Fibroblast of villous mesenchyme (primary cell): ENCODE data around the gene LINGO4. TPM values are rescaled to one million over a fixed set of nuclear protein-coding genes. Genes with fewer than 3 reads are reported as not detected.
"Not testable (repeated sequence)": the region's sequence is repeated elsewhere in the genome, so short reads cannot be mapped to it uniquely, and the experiment has no call there.

ENCODE experiments used
- DNase-seq: peaks from one replicate; pipeline ENCODE4 v3.0.0-alpha.2; 2010; ENCODE audit warnings: low read depth
- H3K4me3 ChIP-seq: 2 replicates; pipeline ENCODE4 v1.5.1; 2011; ENCODE audit warnings: low read depth, mild to moderate bottlenecking, low read length
- total RNA-seq: library from RNA; depleted of rRNA; stranded (reverse); fragments of >200 nt; gene quantifications from 2 replicates; pipeline ENCODE4 v1.2.3, GENCODE V29; 2012
- TF ChIP-seq, protein P1 (sequence below): IDR thresholded peaks from 2 replicates; pipeline ENCODE4 v1.5.1; 2012; ENCODE audit warnings: low read depth, mild to moderate bottlenecking, low read length; ENCODE audit not compliant: insufficient read depth

Gene LINGO4
- total RNA-seq, 1 donor: not detected

DNA sequence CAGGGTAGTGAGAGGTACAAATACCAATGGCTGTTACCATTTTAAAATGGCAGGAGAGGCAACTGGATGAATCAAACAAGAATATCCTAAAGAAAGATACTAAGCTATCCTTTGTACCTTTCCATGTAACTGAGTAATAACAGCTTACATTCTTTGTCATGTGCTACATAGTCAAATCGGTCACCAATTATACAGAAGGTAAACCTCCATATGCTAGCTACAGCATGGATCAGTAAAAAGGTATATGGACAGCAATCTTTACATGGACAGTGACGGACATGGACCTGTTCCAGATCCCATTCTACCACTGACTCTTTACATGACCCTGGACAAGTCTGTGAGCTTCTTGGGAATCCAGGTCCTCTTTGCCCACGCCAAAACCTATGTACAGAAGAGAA, 28.6 kb downstream of the LINGO4 start:
- no peak for DNase-seq
- TF ChIP-seq, protein P1, sequence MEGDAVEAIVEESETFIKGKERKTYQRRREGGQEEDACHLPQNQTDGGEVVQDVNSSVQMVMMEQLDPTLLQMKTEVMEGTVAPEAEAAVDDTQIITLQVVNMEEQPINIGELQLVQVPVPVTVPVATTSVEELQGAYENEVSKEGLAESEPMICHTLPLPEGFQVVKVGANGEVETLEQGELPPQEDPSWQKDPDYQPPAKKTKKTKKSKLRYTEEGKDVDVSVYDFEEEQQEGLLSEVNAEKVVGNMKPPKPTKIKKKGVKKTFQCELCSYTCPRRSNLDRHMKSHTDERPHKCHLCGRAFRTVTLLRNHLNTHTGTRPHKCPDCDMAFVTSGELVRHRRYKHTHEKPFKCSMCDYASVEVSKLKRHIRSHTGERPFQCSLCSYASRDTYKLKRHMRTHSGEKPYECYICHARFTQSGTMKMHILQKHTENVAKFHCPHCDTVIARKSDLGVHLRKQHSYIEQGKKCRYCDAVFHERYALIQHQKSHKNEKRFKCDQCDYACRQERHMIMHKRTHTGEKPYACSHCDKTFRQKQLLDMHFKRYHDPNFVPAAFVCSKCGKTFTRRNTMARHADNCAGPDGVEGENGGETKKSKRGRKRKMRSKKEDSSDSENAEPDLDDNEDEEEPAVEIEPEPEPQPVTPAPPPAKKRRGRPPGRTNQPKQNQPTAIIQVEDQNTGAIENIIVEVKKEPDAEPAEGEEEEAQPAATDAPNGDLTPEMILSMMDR: no peak
- no peak overlapping the region for H3K4me3 ChIP-seq

DNA sequence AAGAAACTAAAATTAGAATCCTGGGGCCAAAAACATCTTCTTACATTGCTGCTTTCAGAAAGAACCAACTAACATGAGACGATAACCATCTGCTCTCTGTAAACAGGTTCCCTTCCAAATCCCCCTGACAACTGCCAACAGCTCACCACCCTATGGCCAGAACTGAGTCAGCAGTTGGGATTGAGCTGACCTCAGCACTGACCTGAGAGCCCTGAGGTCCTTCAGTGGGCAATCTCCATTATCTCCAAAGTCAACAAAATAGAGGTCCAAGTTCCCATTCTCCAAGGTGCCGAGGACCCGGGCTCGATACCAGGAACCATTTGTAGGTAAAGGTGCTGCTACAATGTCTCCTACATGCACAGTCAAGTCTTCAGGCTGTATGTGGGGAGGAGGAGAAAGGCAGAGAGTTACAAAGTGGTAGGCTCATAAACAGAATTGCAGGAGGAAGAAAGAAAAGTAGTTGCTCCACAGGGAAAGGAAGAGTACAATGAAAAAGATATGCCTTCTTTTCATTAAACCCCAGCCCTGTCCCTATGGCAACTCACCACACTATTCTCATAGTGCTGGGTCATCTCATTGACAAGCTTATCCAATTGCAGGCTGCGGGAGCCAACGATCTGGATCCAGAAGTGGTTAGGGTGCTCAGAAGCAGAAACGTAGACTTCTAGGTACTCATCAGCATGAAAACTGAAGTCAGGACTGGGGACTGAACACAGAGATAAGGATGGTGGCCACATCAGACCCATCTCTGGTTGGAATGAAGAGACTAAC, 29.1 kb downstream of the LINGO4 start:
- TF ChIP-seq, protein P1: no peak
- H3K4me3 ChIP-seq: no peak overlapping the region
- no peak for DNase-seq

DNA sequence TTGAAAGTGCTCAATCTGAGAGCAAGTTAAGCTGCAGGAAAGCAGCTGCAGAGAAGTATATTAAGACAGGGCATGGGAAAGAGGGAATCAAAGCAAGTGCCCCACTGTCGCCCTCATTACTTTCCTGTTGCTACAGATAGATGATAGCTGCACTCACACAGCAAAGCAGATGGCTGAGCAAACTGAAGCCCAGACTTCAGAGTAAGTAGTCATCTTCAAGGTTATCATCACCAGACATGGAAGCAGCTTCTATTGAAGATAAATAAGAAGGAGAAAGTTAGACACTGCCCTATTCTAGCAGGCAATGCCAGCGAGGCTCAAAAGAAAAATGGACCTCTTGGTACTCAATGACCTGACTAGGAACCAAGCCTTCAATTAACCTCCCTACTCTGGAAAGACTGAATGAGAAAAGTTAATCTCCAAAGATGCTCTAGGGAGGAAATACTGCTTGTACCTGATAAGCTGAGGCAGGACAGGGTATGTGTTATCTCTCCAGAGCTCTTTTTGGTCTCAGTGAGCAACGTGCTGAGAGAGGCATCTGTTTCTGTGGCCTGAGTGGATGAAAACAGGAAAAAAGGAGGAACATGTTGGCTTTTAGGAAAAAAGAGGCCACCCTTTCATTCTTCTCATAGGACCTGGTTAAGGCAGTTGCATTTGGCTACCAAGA, 30.8 kb downstream of the LINGO4 start:
- no peak for DNase-seq
- H3K4me3 ChIP-seq: no peak overlapping the region
- TF ChIP-seq, protein P1: no peak

DNA sequence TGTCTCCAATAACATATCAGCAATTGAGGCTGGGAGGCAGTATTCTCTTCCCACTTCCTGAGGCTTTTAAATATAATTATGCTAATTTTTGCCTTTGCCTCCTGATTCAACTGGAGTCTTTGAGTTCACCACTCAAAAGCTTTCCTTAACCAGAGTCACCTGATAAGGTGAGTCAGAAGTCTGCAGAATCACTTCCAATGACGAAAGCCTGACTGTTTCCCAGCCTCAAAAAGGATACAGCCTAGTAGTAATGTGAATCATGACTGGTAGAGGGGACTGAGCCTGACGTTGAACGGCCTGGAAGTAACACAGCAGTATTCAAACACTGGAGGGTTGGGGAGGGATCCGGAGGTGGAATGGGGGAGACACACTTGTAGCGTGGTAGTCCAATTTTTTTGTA, 31.5 kb downstream of the LINGO4 start:
- TF ChIP-seq, protein P1: no peak
- no peak overlapping the region for H3K4me3 ChIP-seq
- DNase-seq: no peak

DNA sequence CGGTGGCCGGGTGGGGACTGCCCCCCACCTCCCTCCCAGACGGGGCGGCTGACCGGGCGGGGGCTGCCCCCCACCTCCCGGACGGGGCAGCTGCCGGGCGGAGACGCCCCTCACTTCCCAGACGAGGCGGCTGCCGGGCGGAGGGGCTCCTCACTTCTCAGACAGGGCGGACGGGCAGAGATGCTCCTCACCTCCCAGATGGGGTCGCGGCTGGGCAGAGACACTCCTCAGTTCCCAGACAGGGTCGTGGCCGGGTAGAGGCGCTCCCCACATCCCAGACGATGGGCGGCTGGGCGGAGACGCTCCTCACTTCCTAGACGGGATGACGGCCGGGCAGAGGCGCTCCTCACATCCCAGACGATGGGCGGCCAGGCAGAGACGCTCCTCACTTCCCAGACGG, 35.9 kb downstream of the LINGO4 start:
- not testable (repeated sequence) for H3K4me3 ChIP-seq, DNase-seq

DNA sequence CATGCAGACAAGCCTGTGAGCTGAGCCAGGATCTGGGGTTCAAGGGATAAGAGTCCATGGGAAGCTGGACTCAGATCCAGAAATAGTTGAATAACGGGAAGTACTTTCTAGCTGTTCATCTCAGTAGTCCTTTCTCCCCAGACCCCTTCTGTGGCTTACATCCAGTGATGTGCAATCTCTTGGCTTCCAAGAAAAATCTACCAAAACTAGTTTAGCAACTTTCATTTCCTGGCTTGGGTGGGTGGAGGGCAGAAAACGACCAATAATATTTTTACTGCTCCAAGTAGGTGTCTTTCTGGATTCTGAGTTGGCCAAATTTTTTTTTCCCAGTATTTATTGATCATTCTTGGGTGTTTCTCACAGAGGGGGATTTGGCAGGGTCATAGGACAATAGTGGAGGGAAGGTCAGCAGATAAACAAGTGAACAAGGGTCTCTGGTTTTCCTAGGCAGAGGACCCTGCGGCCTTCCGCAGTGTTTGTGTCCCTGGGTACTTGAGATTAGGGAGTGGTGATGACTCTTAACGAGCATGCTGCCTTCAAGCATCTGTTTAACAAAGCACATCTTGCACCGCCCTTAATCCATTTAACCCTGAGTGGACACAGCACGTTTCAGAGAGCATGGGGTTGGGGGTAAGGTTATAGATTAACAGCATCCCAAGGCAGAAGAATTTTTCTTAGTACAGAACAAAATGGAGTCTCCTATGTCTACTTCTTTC, 36.7 kb downstream of the LINGO4 start:
- not testable (repeated sequence) for DNase-seq

DNA sequence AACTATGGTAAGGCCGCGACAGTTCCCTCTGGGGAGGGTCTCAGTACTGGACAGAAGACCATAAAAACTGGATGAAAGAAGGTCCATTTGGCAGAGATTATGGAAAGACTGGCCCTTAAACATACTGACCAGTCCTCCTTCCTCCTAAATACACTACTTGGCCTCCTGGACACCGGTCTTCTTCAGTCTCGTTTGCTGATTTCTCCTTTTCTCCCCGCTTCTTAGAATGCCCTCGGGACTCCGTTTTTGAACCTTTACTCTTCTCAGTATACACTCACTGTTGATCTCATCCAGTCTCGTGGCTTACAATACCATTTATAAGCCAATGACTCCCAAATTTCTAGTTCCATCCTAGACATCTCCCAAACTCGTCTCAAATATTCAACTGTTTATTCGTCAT, 41.2 kb downstream of the LINGO4 start:
- H3K4me3 ChIP-seq: peak overlapping the region; percentile 95
- TF ChIP-seq, protein P1: no peak
- DNase-seq: no peak

More for the DNA sequence above, 36.7 kb downstream of the LINGO4 start:
- H3K4me3 ChIP-seq: not testable (repeated sequence)
